Measurements from ENCODE around the gene CD164.
"Not testable (repeated sequence)": the region's sequence is repeated elsewhere in the genome, so short reads cannot be mapped to it uniquely, and the experiment has no call there.

The CD164 gene

GRCh38 chr6:109374326-109374892 lies 7.9 kb downstream of the CD164 start:
- no peak for DNase-seq

- peak; percentile 88 to 90 for DNase-seq
Observed at GRCh38 chr6:109373762-109374161, 8.5 kb downstream of the CD164 start.

- no peak for DNase-seq
Observed at GRCh38 chr6:109373331-109373730, 8.9 kb downstream of the CD164 start.

- DNase-seq, result peak; percentile 45 to 67
Observed at GRCh38 chr6:109372130-109372529, 10.1 kb downstream of the CD164 start.

GRCh38 chr6:109370792-109371191 lies 11.5 kb downstream of the CD164 start:
- DNase-seq, result no peak

GRCh38 chr6:109370336-109370735 lies 11.9 kb downstream of the CD164 start:
- DNase-seq, result no peak

- no peak for DNase-seq
Observed at GRCh38 chr6:109369728-109370127, 12.5 kb downstream of the CD164 start.

- DNase-seq, result not testable (repeated sequence)
Observed at GRCh38 chr6:109364382-109365078, 17.7 kb downstream of the CD164 start.

GRCh38 chr6:109363753-109364152 lies 18.5 kb downstream of the CD164 start:
- DNase-seq, result no peak

GRCh38 chr6:109362102-109362884 lies 20.0 kb downstream of the CD164 start:
- no peak for DNase-seq

GRCh38 chr6:109360791-109361190 lies 21.5 kb downstream of the CD164 start:
- no peak for DNase-seq

- no peak for DNase-seq
Observed at GRCh38 chr6:109360281-109360680, 22.0 kb downstream of the CD164 start.

- no peak for DNase-seq
Observed at GRCh38 chr6:109359248-109359647, 23.0 kb downstream of the CD164 start.

GRCh38 chr6:109358204-109358603 lies 24.1 kb downstream of the CD164 start:
- no peak for DNase-seq

- DNase-seq, result no peak
Observed at GRCh38 chr6:109356237-109356636, 26.0 kb downstream of the CD164 start.

- DNase-seq, result peak in 1 of 2 donors; percentile 35
Observed at GRCh38 chr6:109351231-109352130, 30.8 kb downstream of the CD164 start.

- DNase-seq, result peak in 1 of 2 donors; percentile 40
Observed at GRCh38 chr6:109349419-109349987, 32.8 kb downstream of the CD164 start.

- DNase-seq, result no peak
Observed at GRCh38 chr6:109348226-109348625, 34.0 kb downstream of the CD164 start.

GRCh38 chr6:109347779-109348178 lies 34.5 kb downstream of the CD164 start:
- no peak for DNase-seq

GRCh38 chr6:109345986-109346385 lies 36.3 kb downstream of the CD164 start:
- DNase-seq, result no peak

- no peak for DNase-seq
Observed at GRCh38 chr6:109344226-109344625, 38.0 kb downstream of the CD164 start.

GRCh38 chr6:109343518-109343917 lies 38.7 kb downstream of the CD164 start:
- DNase-seq, result no peak

All from inflammatory macrophage (primary cell).